Neural cell (in vitro differentiated cells): ENCODE data around the gene NDP. TPM values are rescaled to one million over a fixed set of nuclear protein-coding genes. Genes with fewer than 3 reads are reported as not detected.

Experiments used
- H2AFZ ChIP-seq: fragments of 200-600, 300-800 bp; sonication (generic), shearing (Covaris generic); 2 replicates; pipeline ENCODE4 v1.6.0; 2014; ENCODE audit warnings: low read depth, mild to moderate bottlenecking, antibody characterized with exemption, low read length, moderate library complexity
- H3F3A ChIP-seq: fragments of 200-600 bp; shearing (Covaris generic); 2 replicates; pipeline ENCODE4 v1.6.1; 2016; ENCODE audit warnings: mild to moderate bottlenecking, moderate library complexity, mixed read lengths, antibody characterized with exemption, low read length; ENCODE audit not compliant: insufficient read depth, poor library complexity, severe bottlenecking
- H3K27ac ChIP-seq: fragments of 200-600, 300-800 bp; sonication (generic), shearing (Covaris generic); 2 replicates; pipeline ENCODE4 v1.5.1; 2014; ENCODE audit warnings: mild to moderate bottlenecking, low read length, moderate library complexity
- H3K27me3 ChIP-seq: fragments of 300-800, 200-600 bp; sonication (generic), shearing (Covaris generic); 2 replicates; pipeline ENCODE4 v1.6.0; 2014; ENCODE audit warnings: mild to moderate bottlenecking, low read depth, low read length, moderate library complexity; ENCODE audit not compliant: insufficient read depth
- H3K36me3 ChIP-seq: fragments of 300-800, 200-600 bp; sonication (generic), shearing (Covaris generic); 2 replicates; pipeline ENCODE4 v1.5.1; 2014; ENCODE audit warnings: mild to moderate bottlenecking, antibody characterized with exemption, low read length, moderate library complexity; ENCODE audit not compliant: insufficient read depth
- H3K4me2 ChIP-seq: fragments of 300-800, 200-600 bp; sonication (generic), shearing (Covaris generic); 2 replicates; pipeline ENCODE4 v1.6.0; 2014; ENCODE audit warnings: mild to moderate bottlenecking, low read length
- H3K4me3 ChIP-seq: fragments of 300-800, 200-600 bp; sonication (generic), shearing (Covaris generic); 2 replicates; pipeline ENCODE4 v1.5.1; 2014; ENCODE audit warnings: mild to moderate bottlenecking, low read length, moderate library complexity
- H3K79me2 ChIP-seq: fragments of 200-600 bp; shearing (Covaris generic); replicated peaks from 2 replicates; pipeline ENCODE4 v1.6.0; 2014; ENCODE audit warnings: mild to moderate bottlenecking, low read length, moderate library complexity; ENCODE audit not compliant: insufficient read depth
- H3K9ac ChIP-seq: fragments of 300-800, 200-600 bp; sonication (generic), shearing (Covaris generic); 2 replicates; pipeline ENCODE4 v1.6.1; 2016; ENCODE audit warnings: mild to moderate bottlenecking, low read length, mixed read lengths
- H3K9me2 ChIP-seq: fragments of 200-600 bp; shearing (Covaris generic); 2 replicates; pipeline ENCODE4 v1.6.1; 2016; ENCODE audit warnings: mild to moderate bottlenecking, low read length, mixed read lengths; ENCODE audit not compliant: insufficient read depth
- H3K9me3 ChIP-seq: fragments of 200-600, 300-800 bp; sonication (generic), shearing (Covaris generic); 2 replicates; pipeline ENCODE4 v1.6.1; 2016; ENCODE audit warnings: mild to moderate bottlenecking, mixed run types, low read length, moderate library complexity, mixed read lengths
- H4K20me1 ChIP-seq: fragments of 200-600 bp; shearing (Covaris generic); 2 replicates; pipeline ENCODE4 v1.6.1; 2016; ENCODE audit warnings: mild to moderate bottlenecking, mixed run types; ENCODE audit not compliant: insufficient read depth
- CTCF ChIP-seq: fragments of 450-650 bp; IDR thresholded peaks from 2 replicates; pipeline ENCODE4 v1.5.1; 2014; ENCODE audit warnings: antibody characterized with exemption, mild to moderate bottlenecking, moderate library complexity; ENCODE audit not compliant: poor library complexity, severe bottlenecking
- EP300 ChIP-seq: fragments of 450-650 bp; conservative IDR thresholded peaks from 2 replicates; pipeline ENCODE4 v1.6.1; 2014; ENCODE audit warnings: antibody characterized with exemption, mild to moderate bottlenecking, moderate library complexity; ENCODE audit not compliant: poor library complexity, severe bottlenecking
- EZH2 ChIP-seq: fragments of 200-600, 300-800 bp; shearing (Covaris generic), sonication (generic); IDR thresholded peaks from 2 replicates; pipeline ENCODE4 v1.6.1; 2014; ENCODE audit warnings: antibody characterized with exemption, low read length, borderline replicate concordance, mild to moderate bottlenecking; ENCODE audit not compliant: insufficient read depth, poor library complexity, severe bottlenecking
- MXI1 ChIP-seq: fragments of 450-650 bp; conservative IDR thresholded peaks from 2 replicates; pipeline ENCODE4 v1.6.1; 2014; ENCODE audit warnings: antibody characterized with exemption, mild to moderate bottlenecking; ENCODE audit not compliant: poor library complexity, severe bottlenecking
- POLR2AphosphoS5 ChIP-seq: IDR thresholded peaks from 2 replicates; pipeline ENCODE4 v1.6.1; 2012
- RAD21 ChIP-seq: fragments of 450-650 bp; conservative IDR thresholded peaks from 2 replicates; pipeline ENCODE4 v1.6.1; 2014; ENCODE audit warnings: antibody characterized with exemption, mild to moderate bottlenecking, moderate library complexity
- REST ChIP-seq: IDR thresholded peaks from 2 replicates; pipeline ENCODE4 v1.6.1; 2012; ENCODE audit warnings: borderline replicate concordance
- SMC3 ChIP-seq: fragments of 450-650 bp; conservative IDR thresholded peaks from 2 replicates; pipeline ENCODE4 v1.6.1; 2014; ENCODE audit warnings: antibody characterized with exemption, mild to moderate bottlenecking, moderate library complexity; ENCODE audit not compliant: poor library complexity
- TAF1 ChIP-seq: IDR thresholded peaks from 2 replicates; pipeline ENCODE4 v1.6.1; 2012; ENCODE audit warnings: low read depth
- polyA plus RNA-seq: library from polyadenylated mRNA; depleted of rRNA; stranded (reverse); fragments of >200 nt; gene quantifications from 2 replicates; pipeline ENCODE4 v1.2.3, GENCODE V29; 2014

Gene NDP
- polyA plus RNA-seq, 1 donor from 2014 or later, result 34.1 TPM

DNA sequence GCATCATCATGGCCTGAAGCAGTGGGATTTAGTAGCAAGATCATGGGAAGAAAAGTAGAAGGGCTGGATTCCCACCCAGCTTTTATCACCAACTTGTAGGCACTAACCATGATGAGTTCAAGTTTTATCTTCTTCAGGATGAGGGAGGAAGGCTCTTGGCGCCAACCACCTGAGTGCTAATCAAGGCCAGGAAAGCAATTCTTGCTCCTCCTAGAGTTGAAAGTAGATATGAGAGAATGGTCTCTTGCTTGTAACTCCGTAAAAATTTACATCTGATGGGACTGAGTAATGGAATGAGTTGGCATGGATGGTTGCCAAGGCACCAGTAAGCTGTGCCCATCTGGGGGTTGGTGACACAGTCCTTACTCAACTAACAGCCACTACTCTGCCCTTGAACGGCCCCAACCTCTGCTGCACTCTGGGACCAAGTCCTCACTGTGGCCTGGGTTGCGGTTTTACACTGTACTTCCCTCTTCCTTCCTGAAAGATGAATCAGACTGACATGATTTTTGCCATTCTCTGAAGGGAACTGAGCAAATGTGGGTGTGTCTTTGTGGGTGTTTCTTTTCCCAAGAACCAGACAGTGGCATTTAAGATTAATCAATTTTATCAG is 39.4 kb upstream of the NDP start:
- Histone ChIP-seq H2AFZ (no peak overlapping the region), H3K79me2 (no peaks in the 10 kb centered on the region), H4K20me1 (no peaks in the 10 kb centered on the region), H3F3A (no peaks in the 10 kb centered on the region), H3K27ac (no peak overlapping the region), H3K4me3 (no peak overlapping the region), H3K9me3 (no peaks in the 10 kb centered on the region), H3K9ac (no peak overlapping the region), H3K9me2 (no peaks in the 10 kb centered on the region), H3K4me2 (no peak overlapping the region), H3K27me3 (no peaks in the 10 kb centered on the region), H3K36me3 (no peaks in the 10 kb centered on the region)
- TF ChIP-seq POLR2AphosphoS5 (no peak), EP300 (no peak), TAF1 (no peak), MXI1 (no peak), CTCF (no peak), SMC3 (no peak), RAD21 (no peak), EZH2 (no peak), REST (no peak)

GRCh38 chrX:44011506-44011905 is 38.3 kb upstream of the NDP start:
- H3K36me3 ChIP-seq, result no peaks in the 10 kb centered on the region
- H3K9me3 ChIP-seq, result no peaks in the 10 kb centered on the region
- H3K4me3 ChIP-seq, result no peak overlapping the region
- no peak for TF ChIP-seq SMC3
- TF ChIP-seq EZH2, result no peak
- no peak for TF ChIP-seq MXI1
- TF ChIP-seq EP300, result no peak
- no peak for TF ChIP-seq CTCF
- no peak for TF ChIP-seq TAF1
- no peak for TF ChIP-seq RAD21
- no peak for TF ChIP-seq POLR2AphosphoS5
- no peak for TF ChIP-seq REST
- no peaks in the 10 kb centered on the region for H3K9me2 ChIP-seq
- no peaks in the 10 kb centered on the region for H3K79me2 ChIP-seq
- no peaks in the 10 kb centered on the region for H3K27me3 ChIP-seq
- no peak overlapping the region for H3K4me2 ChIP-seq
- H3K9ac ChIP-seq, result no peak overlapping the region
- H2AFZ ChIP-seq, result no peak overlapping the region
- H3F3A ChIP-seq, result no peaks in the 10 kb centered on the region
- no peaks in the 10 kb centered on the region for H4K20me1 ChIP-seq
- no peak overlapping the region for H3K27ac ChIP-seq
